NT2/D1 (cell line): ENCODE results near the gene LIN28B.

ENCODE experiments used
- YY1 ChIP-seq: IDR thresholded peaks from 2 replicates; pipeline ENCODE4 v1.6.1; 2011; ENCODE audit not compliant: insufficient read length, insufficient read depth
- ZNF274 ChIP-seq: IDR thresholded peaks from 2 replicates; pipeline ENCODE4 v1.6.1; 2011; ENCODE audit warnings: mild to moderate bottlenecking, low read depth, low read length

GRCh38 chr6:105067329-105067728, 110.4 kb downstream of the LIN28B start:
- no peak for TF ChIP-seq YY1
- TF ChIP-seq ZNF274, result no peak
